Measurements from ENCODE around the gene TBX10.
"Not testable (repeated sequence)": the region's sequence is repeated elsewhere in the genome, so short reads cannot be mapped to it uniquely, and the experiment has no call there.

Gene TBX10

DNA sequence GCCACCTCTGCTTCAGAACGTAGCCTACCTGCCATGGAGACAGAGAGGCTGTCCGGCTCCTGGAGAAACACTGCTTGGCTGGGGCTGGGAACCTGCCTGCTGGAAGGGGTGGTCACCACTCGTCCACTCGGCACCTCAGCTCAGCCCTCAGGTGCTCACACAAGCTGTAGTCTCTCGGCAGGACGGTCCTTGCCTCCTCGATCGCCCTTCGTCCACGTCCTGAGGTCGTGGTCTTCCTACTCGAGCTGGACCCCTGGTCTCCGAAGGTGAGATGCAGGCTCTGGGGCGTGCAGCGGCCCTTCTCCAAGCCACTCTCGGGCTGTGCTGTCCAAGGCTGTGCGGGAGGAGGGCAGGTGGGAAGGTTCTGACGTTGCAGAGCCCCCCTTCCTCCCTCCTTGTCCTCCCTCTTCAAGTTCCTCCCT, at the start of gene TBX10:
Gene TBX10, minus strand, starts transcription at position 326 of the 422 bp plus-strand sequence. Its CDS starts 291 bp downstream, at position 35.
- no peak for DNase-seq

DNA sequence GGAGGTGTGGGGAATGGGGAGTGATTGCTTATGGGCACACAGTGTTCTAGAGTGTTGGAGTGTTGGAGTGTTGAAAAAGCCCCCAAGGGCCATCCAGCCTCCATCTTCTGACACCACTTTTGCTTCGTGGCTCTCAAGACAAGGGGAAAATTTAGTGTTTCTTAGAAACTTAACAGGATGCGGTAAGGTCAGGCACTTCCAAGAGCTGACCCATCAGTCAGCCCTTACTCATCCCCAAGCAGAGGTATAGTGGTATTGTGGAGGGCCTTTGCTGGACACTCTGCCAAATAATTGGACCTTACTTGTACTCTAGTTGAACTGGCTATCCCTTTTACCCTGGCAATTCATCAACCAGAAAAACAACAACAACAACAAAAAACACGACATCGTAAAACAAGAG, 49.6 kb upstream of the TBX10 start:
- DNase-seq: no peak

DNA sequence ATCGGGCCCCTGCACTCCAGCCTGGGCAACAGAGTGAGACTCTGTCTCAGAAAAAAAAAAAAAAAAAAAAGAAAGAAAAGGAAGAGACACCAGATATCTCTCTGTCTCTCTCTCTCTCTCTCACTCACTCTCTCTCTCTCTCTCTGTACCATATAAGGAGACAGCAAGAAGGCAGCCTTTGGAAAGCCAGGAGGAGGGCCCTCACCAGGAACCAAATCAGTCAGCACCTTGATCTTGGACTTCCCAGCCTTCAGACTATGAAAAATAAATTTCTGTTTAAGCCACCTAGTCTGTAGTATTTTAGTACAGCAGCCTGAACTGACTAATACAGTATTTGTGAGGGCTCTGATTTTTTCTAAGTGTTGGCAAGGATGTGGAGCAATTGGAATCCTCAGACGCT, 48.4 kb upstream of the TBX10 start:
- no peak for DNase-seq

DNA sequence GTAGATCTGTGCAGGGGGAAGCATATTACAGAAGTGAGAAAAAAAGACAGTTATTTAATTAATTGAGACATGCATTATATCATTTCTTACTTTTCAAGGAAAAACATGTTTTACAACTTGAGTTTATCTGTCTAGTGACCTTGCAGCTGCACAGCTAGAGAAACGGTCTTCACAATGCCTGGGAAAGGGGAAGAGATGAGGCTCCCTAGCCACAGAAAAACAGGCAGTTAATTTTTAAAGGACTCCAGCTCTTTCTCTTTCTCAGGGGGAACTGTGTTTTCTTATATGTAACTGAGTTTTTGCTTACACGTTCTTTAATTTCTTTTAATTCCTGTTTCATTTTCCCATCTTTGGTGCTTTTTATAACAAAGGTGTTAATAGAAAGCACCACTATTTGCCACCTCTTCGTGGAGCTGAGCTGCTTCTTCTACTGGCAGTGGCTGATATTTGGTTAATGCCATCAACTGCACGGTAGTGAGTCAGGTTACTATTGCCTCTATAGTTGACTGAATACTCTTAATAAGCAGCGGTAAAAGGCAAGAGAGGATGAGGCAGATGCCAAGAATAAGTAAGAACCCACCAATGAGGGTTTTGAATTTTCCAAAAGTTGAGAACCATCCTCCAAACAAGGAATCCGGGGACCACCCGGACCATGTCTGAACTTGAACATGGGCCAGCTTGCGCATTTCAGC, 46.2 kb upstream of the TBX10 start:
- not testable (repeated sequence) for DNase-seq

- not testable (repeated sequence) for DNase-seq
Measured at GRCh38 chr11:67682126-67683034, 42.8 kb upstream of the TBX10 start.

DNA sequence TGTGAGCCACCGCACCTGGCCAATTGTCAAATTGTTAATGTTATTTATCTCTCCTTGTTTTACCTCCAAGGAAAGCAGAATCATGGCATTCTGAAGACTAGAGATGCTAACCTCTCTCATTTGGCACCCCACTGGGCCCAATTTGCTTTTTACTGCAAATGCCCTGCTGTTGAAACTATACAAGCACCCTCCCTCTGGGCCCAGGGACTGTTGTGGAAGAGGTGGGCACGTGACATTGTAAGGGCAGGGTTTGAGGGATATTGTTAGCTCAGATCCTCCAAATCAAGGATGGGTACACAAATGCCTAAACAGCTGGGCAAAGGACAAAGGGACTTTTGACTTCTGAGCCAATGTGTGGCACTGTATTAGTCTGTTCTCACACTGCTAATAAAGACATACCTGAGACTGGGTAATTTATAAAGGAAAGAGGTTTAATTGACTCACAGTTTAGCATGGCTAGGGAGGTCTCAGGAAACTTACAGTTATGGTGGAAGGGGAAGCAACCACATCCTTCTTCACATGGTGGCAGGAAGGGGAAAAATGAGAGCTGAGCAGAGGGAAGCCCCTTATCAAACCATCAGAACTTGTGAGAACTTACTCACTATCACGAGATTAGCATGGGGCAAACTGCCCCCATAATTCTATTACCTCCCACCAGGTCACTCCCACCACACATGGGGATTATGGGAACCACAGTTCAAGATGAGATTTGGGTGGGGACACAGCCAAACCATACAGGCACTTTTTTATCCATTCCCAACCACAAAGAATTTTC, 41.3 kb upstream of the TBX10 start:
- DNase-seq: no peak

GRCh38 chr11:67675058-67675747, 35.6 kb upstream of the TBX10 start:
- DNase-seq: no peak

DNA sequence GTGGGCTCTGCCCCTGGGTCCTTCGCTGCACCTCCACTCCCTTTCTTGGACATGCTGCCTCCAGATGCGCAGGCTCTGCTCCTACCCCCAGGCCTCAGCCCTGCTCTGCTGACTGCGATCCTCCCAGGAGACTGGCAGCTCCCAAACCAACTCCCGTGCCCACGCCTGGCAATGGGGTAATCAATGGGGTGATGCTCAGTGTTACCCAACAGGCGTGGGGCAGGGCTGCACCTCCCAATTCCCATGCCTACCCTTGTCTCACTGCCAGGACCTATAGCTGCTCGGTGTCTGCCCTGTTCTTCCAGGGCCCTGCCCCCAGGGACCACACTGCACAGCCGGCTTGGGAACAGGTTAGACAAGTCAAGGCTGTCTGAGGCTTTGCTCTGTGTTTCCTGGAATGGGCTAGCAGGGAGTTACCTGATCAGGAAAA, 34.9 kb upstream of the TBX10 start, which contains the start of gene ALDH3B2:
Gene ALDH3B2, minus strand, starts transcription at position 182 of the 430 bp plus-strand sequence. CDS start 7,688 bp downstream, outside the sequence.
- no peak for DNase-seq

GRCh38 chr11:67673902-67674301, 34.3 kb upstream of the TBX10 start:
- DNase-seq: no peak

DNA sequence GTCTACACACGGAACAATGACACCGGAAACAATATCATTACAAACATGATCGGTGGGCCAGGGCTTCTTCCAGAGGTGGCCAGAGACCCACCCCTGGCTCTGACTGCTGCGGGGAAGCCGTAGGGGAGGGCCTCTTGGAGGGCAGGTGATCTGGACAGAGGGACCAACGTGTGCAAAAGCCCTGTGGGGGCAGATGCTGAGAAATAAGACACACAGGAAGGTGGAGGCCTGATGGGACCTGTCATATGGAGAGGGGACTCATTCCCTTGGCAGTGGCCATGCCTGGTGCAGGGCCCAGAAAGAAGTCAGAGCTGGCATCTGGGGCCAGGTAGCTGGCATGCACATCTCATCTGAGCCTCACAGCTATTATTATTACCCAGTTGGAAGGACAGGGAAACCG, 33.8 kb upstream of the TBX10 start:
- DNase-seq: no peak

DNA sequence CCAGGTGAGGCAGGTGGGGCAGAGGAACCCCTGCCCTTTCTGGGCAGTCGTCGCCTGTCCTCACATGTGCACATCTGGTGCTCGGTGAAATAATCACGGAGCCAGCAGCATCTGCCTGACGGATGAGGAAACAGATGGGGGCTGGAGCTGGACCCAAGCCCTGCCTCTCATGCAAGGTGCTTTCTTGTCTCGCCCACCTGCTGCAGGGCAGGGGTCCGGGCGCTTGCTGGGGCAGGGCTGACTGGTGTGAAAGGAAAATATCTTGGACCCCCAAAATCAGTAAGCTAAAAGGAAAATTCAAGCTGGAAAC, 31.6 kb upstream of the TBX10 start:
- DNase-seq: no peak

- DNase-seq: no peak
Measured at GRCh38 chr11:67670316-67671210, 31.0 kb upstream of the TBX10 start.

DNA sequence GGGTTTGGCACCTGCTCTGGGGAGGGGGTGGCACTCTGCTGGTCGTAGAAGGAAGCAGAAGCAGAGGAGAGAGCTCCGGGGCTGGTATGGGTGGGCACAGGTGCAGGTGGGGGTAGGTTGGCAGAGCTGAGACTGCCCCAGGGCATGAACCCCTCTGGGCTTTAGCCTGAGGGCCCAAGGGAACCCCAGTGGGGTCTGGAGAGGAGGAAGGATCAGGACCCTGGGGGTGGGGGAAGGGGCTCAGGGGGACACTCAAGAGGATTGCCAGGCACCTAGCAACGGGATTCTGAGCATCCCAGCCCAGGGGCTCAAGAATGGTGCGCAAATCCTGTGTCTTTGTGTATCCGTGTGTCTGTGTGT, 28.6 kb upstream of the TBX10 start:
- no peak for DNase-seq

DNA sequence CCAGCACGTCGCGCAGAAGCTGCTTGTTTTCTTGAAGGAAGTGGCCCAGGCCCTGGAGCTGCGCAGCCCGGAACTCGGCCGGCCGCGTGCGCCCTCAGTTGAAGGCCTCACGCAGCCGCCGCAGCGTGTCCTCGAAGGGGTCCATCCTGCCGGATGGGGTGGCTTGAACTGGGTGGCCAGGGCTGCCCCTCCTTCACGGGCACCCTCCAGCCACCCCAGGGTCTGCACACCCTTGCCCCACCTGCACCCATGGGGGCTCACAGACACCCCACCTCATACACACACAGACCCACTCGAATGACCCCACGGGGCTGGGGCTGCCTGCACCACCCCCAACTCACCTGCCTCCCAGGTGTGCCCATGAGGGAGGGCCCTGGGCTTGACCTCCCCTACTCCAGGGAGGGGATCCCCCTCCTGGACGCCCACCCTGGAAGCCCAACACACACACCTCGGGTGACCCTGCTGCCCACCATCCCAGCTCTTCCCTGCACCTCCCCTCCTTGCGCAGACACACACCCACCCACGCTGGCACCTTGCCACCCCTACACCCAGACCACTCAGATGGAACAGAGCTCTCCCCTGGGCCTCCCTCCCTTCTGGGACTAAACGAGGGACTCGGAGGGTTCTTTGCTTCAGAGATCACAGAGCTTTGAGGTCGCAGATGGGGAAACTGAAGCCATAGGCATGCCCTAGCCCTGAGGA, 28.1 kb upstream of the TBX10 start:
- DNase-seq: no peak

- DNase-seq: no peak
Measured at GRCh38 chr11:67666676-67667489, 27.3 kb upstream of the TBX10 start.

DNA sequence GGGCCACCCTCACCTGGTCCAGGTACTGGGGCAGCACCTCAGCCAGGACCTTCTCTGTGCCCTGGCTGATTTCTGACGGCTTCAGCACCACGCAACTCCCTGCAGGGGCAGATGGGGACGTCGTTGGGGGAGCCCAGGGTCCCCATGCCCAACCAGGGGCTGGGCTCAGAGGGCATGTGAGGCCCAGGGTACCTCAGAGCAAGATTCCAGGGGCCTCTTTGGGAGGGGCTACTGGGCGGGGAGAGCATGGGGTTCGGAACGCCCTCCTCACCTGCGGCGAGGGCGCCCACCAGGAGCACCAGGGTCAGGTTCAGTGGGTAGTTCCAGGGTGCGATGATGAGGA, 26.7 kb upstream of the TBX10 start:
- no peak for DNase-seq

DNA sequence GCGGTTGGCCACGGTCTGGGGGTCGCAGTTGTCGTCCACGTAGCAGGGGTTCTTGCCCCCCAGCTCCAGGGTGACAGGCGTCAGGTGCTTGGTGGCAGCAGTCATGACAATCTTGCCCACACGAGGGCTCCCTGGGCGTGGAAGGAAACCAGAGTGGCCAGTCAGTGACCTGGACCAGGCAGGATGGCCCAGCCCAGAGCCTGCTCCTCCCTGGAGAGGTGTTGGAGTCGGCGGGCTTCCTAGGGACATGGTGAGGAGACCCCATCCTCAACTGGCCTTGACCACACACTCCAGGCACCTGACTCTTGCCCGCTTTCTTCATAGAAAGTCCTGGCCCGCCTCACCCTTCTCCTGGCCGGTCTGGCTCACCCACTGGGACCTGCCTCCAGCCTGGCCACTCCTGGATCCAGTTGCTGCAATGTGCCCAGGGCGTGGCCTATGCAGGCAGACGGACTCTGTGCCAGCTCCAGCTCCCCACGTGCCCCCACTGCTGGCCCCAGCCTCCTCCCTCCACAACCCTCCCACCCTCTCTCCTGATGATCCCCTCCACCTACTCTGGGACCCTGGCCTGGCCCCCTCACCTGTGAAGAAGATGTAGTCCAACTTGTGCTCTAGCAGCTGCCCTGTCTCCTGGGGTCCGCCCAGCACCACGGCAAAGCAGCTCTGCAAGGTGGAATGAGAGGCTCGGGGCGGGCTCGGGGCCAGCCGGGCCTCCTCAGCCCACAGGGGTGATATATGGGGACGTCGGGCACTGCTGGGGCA, 26.2 kb upstream of the TBX10 start:
- DNase-seq: no peak

GRCh38 chr11:67664696-67665540, 25.4 kb upstream of the TBX10 start:
- no peak for DNase-seq

GRCh38 chr11:67664213-67664585, 24.6 kb upstream of the TBX10 start:
- no peak for DNase-seq
